Embryonic facial prominence (tissue), 1 donor: ENCODE data around the gene ATG12.
A peak's percentile ranks its signal among the peaks of the same experiment; 100 is the strongest.
"Not testable (repeated sequence)": the region's sequence is repeated elsewhere in the genome, so short reads cannot be mapped to it uniquely, and the experiment has no call there.

Experiments used
- DNase-seq: peaks from one replicate; pipeline ENCODE4 v3.0.0-alpha.2; 2016; ENCODE audit errors: extremely low spot score

The ATG12 gene

DNA sequence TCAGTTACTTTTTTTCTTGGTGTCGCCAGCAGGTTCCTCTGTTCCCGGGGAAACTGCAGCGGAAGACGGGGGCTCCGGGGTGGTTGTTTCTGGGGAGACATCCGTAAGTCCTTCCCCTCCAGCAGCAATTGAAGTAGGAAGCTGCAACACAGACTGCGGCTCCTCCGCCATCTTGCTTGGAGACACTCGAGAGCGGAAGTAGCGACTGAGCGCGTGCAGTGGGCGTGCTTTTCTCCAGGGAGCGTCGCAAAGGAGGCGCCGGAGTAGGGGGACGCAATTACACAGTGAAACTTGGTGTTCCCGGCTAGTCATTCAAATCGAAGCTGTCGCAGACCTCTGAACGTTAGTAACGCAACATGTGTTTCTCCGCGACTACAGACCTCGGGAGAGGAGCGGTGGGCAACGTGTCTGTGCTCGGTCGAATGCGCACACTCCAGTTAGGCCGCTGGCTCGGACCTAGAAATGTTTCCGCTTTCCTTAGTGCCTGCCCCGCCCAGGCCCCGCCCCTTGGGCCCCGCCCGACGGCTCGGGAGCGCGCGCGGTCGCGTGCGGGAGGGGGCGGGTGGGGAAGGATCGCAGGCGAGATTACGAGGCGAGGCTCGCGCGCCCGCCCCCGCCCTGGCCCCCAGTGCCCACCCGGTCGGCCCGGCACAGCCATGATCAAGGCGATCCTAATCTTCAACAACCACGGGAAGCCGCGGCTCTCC lies at the start of gene ATG12, which contains the start of gene AP3S1:
ATG12 (minus strand) TSS at position 184 of the 707 bp plus-strand sequence; CDS start at position 171, 13 bp downstream.
AP3S1 (plus strand) TSS at position 554 of the 707 bp plus-strand sequence; CDS start at position 657, 103 bp downstream.
- DNase-seq: peak; percentile 88

DNA sequence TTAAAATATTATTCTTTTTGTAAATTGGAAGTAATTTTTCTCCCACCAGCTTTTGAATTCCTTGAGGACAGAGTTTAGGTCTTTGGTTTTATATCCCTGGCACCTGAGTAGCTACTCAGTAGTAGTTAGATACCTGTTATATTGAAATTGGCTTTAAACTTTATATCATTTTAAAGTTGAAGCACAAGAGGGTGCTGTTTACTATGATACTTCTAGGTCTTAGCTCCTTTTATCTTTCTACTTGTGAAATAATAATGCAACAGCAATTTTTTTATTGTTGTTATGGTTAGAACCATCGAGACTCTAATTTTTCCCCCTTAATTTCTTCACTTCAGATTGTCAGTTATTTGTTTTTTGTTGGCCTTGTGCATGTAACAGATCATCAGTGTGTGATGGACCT lies 46.7 kb upstream of the ATG12 start:
- DNase-seq: peak; percentile 13

DNA sequence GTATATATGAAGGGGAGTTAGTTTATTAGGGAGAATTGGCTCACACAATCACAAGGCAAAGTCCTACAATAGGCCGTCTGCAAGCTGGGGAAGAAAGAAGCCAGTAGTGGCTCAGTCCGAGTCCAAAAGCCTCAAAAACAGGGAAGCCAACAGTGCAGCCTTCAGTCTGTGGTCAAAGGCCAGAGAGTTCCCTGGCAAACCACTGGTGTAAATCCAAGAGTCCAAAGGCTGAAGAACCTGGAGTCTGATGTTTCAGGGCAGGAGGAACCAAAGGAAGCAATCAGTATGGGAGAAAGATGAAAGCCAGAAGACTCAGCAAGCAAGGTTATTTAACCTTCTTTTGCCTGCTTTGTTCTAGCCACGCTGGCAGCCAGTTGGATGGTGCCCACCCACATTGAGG lies 43.8 kb upstream of the ATG12 start:
- not testable (repeated sequence) for DNase-seq

DNA sequence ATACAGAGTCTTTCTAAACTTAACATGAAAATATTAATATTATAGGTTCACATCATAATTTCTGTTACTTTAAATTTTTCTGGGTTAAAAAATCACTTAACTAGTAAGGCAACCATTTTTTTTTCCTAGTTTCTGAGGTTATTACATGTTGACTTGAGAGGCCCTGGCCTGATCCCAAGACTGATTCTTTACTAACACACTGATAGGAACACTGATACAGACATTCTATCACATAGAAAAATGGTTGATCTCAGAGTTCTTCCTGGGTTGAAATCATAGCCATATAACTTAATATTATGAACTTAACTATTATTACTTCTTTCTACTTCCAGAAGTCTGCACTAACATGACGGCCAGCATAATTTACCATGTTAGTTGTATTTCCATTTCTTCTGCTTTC lies 43.3 kb upstream of the ATG12 start:
- DNase-seq: no peak

DNA sequence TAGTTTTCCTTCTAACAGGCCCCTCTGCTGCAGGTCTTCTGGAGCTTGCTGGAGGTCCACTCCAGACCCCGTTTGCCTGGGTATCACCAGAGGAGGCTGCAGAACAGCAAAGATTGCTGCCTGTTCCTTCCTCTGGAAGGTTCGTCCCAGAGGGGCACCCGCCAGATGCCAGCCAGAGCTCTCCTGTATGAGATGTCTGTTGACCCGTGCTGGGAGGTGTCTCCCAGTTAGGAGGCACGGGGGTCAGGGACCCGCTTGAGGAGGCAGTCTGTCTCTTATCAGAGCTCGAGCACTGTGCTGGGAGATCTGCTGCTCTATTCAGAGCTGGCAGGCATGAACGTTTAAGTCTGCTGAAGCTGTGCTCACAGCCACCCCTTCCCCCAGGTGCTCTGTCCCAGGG lies 41.1 kb upstream of the ATG12 start:
- DNase-seq: not testable (repeated sequence)

DNA sequence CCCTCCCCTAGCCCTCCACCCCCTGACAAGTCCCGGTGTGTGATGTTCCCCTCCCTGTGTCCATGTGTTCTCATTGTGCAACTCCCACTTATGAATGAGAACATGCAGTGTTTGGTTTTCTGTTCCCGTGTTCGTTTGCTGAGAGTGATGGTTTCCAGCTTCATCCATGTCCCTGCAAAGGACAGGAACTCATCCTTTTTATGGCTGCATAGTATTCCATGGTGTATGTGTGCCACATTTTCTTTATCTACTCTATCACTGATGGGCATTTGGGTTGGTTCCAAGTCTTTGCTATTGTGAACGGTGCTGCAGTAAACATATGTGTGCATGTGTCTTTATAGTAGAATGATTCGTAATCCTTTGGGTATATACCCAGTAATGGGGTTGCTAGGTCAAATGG lies 36.0 kb upstream of the ATG12 start:
- not testable (repeated sequence) for DNase-seq

DNA sequence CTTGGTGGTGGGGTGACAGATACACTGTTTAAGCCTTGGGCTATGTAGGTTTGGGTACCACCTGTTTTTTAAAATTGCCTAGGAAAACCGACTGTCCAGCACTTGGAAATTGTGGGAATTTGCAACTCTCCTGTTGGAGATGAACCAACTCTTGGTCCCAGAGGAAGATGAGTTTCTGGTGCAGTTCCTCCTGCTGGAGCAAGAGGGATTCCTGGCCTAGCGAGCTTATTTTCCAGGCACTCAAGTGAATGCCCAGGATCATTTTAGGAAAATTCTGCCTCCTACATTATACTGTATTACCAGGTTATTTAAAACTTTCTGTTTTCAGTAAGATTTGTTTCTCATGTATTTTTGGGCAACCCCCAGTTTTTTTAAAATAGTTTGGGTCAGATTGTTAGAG lies 34.1 kb upstream of the ATG12 start:
- no peak for DNase-seq

DNA sequence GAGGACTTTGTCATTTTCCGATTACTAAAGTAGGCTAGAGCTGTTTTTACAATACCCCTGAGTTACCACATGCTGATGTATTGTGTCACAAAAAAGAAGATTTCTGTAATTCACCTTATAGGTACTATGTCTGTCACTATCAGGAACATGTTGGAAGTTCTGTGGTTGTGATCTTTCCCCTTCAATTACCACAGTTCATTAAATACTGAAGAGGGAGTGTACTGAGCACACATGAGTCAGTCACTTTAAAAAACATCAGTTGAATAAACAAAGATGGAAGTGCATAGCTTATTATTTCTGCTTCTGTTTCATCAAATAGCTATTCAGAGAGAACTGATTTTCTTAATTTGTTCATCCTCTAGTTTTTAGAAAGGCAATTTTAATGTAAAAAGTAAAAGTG lies 32.0 kb upstream of the ATG12 start:
- no peak for DNase-seq

DNA sequence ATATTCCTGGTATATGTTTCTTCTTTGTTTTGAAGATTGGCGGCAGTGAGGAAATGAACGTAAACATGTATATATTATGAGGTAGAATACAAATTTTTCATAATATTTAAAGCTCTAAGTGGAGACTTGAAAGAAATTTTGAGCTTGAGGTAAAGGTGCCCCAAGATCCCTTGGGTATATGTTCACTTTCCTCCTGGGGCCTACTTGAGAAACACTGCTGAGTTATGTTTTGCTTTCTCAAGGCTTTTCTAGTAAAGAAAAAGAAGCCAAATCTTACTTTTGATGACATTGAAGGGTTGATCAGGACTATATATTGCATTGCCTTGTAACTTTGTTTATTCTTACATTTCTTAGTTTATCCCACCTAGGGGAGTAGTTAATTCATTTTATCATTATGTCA lies 31.1 kb upstream of the ATG12 start:
- DNase-seq: no peak

DNA sequence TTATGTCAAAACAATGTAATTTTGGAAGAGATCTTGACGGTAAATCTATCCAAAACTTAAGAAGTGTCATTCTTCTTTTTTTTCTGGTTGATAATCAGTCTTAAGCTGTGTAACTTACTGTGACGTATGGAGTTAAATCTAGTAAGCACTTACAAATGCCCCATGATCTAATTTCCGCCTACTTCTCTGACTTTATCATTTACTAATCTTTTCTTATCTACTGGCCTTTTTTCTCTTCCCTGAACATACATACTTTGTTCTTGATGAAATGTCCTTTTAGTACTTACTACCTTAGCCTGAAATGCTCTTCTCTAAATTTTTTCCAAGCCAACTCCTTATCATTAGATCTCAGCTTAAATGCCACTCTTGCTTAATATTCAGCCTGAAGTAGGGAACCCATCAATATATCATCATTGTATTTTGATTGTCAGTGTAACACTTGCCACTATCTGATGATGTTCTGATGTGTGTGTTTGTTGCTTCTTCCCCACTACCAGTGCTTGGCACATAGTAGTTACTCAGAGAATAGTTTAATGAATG lies 28.0 kb upstream of the ATG12 start:
- no peak for DNase-seq

DNA sequence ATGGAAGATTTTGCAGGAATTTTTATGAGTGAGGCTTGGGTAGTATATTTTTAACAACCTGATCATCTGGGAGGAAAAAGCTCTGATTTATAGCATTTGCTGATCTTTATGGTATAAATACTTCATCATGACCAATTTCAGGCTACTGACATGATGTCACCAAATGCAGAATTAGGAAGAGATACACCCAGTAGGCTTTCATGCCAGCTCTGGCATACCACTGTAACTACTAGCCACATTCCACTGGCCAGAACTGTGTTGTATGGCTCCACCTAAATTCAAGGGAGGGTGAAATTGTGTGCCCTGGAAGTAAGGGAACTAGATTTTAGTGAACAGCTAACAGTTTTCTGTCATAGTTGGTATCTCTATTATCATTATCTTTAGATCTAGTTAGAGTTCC lies 18.0 kb upstream of the ATG12 start:
- DNase-seq: no peak

DNA sequence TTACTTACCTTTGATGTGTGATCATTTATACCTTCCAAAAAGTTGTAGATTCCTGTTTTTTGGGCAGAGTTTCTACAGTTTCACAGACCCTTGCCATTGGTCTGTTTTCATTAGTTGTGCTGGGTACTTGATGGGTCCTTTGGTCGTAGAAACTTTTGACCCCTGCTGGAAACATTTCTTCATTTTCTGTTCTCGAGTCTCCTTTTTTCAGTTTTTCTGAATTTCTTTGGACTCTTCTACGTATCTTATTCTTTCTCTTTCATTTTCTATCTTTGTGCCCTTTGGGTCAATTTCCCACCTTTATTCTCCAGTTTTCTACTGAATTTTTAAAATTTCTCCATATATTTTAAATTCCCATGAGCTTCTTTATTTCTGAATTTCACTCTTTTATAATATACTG lies 17.0 kb upstream of the ATG12 start:
- no peak for DNase-seq

DNA sequence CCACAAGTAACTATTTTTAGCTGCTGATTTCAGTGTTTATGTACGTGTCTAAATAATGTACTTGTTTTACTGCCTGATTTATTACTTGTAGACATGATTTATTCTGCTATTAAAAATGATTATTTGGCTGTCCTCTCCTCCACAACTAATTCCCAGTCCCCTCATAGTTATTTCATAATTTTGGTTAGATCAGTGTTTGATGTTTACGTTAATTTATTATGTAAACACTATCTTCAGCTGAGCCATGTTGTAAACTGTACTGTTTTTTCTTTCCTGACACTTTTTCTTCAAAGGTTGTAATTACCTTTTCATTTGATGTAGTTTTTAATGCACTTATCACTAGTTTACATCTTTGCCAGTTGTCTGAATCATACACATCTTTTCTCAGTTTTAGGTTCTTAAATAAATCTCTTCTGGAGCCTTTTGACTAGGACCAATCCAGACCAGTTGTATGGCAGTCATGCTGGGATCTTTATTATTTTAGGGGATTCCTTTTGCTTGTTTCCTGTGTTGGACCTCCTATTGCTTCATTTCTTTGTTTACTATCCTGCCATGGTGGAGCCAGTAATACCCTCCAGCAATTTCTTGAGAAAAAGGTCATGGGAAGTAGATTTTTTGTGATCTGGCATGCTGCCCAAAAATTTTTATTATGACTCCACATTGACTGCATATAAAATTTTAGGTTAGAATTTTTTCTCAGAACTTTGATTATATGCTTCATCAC lies 16.4 kb upstream of the ATG12 start:
- DNase-seq: no peak

DNA sequence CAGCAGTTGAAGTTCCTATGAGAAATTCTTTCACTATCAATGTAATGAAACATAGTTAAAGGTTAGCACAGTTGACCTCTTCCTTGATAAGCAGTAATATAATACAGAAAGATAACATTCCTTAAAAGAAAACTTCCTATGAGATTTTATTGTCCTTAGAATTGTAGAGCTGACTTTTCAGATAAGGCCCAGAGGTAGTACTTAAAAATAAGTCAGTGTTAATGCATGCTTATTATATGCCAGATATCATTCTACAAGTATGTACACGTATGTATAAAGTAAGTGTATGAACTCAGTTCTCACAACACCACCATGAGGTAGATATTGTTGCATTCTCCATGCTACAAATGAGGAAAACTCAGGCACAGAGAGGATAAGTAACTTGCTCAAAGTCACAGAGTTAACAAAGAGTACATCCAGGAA lies 15.7 kb upstream of the ATG12 start:
- DNase-seq: no peak

DNA sequence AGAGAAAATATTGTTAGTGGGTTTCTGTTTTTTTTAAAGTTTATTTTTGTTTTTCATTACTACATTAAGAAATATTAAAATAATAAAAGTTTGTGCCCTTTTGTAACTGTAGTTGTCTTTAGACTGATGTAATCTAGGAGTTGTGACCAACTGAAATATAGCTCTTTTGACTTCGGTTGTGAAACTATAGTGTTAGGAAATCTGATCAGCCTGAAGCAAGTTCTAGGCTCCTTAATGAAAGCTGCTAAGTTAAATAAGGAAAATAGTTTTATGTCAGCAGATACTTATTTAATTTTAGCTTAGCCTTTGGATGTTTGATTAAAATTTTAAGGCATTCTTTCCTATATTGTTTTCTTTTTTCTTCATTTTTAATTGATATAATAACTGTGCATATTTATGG lies 14.6 kb upstream of the ATG12 start:
- no peak for DNase-seq

DNA sequence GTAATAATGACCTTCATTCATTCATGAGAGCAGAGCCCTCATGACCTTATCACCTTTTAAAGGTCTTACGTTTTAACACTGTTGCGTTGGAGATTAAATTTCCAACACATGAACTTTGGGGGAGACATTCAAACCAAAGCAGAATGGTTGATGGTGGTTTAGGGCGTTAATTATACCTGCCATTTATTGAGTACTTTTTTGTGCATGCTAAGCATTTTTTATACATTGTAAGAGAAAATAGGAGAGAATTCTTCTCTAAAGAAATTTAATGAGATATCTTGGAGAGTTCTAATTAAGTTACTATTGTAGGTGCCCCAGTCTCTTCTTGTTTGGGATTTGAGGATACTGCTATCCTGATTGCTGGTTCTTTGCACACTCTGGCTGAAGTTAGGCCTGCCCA lies 12.8 kb upstream of the ATG12 start:
- DNase-seq: no peak

DNA sequence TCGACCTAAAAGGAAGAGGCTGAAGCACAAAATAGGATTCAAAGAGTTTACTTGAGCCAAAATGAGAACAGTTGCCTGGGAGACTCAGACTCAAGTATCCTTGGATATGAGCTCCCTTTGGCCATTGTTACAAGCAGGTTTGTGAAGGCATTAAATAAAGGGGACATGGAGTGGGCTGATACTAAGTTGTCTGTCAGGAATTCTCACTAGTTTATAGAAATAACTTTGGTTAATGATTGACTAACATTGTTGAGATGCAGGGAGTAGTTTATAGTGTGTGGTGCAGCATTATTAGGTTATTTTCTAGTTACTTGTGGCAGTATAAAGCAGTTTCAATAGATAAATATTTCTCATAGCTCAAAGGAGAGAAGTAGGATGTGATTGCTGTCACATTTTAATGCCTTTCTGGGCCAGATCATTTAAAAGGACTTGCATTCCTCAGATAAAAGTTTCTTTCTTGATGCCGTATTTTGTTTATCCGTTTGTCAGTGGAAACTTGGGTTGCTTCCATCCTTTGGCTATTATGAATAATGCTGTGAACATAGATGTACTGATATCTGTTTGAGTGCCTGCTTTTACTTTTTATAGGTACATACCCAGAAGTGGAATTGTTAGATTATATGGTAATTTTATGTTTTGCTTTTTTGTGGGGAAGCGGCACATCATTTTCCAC lies 9.5 kb upstream of the ATG12 start:
- no peak for DNase-seq

DNA sequence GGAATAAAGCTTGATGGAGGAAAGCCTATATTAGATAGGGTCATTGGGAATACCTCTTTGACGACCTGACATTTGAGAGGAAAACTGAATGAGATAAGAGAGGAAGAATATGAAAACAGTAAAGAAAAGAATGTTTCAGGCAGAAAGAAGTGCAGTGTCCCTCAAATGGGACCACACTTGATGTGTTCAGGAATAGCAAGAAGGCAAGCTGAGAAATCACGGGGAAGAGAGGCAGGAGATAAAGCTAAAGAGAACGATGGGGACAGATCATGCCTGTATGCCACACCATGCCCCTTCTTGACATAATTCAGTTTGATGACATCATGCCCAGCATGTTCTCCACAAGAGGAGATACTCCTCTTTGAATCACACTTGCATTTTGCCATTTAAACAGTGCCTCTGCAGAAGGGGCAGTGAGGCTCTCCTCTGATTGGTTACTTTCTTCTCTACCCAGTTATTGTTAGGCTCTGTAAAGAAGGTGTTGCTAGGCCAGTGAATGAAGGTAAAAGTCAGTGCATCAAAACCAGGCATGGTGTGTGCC lies 8.0 kb upstream of the ATG12 start:
- no peak for DNase-seq

DNA sequence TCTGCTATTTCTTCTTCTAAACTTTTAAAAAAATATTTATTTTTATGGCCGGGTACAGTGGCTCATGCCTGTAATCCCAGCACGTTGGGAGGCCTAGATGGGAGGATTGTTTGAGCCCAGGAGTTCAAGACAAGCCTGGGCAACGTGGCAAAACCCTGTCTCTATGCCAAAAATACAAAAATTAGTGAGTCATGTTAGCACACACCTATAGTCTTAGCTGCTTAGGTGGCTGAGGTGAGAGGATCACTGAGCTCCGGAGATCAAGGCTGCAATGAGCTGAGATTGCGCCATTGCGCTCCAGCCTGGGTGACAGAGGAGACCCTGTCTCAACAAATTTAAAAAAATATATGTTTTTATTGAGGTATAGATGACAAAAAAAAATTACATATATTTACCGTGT lies 5.9 kb upstream of the ATG12 start:
- no peak for DNase-seq

DNA sequence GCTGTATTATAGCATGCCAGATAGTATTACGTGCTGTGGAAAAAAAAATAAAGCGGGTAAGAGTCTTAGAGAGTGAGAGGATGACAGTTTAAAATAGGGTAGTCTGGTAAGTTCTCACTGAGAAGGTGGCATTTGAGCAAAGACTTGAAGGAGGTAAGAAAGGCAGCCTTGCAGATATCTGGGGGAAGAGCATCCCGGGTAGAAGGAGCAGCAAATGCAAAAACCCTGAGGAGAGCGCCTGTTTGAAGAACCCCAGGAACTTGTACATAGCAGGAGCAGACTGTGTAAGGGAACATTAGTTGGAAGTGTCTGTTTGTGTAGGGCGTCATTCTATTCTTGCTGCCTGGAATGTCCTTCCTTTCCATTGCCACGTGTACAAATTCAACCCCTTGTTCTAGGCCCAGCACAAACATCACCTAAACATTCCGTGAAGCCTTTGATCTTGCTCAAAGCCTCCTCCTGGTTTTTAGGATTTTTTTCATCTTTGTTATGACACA lies 3.0 kb upstream of the ATG12 start:
- DNase-seq: no peak

DNA sequence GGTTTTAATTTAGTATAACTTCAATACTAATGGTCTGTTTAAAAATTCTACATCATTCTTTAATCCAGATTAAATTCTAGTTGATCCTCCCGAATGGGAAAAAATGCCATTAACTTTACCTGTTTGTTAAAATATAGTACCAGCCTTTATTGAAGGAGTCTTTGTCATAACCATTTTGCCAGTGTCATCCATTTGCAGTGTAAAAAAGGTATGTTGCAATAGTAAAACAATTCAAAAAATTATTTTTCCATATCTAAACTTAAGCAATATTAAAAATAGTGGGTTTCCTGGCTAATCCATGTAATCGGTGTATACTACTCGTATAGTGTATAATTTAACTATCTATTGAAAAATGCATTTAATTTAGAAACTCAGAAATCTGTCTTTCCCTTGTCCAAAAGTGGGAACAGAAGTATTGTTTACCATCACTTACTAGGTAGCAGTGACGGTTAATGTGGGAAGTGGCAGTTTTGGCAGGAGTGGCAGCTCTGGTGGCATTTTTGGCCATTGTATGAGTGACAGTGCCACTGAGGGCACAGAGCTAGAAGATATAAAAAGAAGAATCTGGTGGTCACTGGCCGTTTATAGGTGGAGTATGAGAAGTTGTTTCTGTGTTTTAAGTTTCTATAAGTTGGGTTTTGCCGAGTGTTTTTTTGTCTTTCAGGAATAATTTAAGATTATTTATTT lies 2.2 kb upstream of the ATG12 start:
- no peak for DNase-seq
